Immature natural killer cell (primary cell): Measurements from ENCODE around the gene SELE. TPM values are rescaled to one million over a fixed set of nuclear protein-coding genes. Genes with fewer than 3 reads are reported as not detected.

Experiments used
- DNase-seq, 3 donors: peaks; one replicate each; pipeline ENCODE4 v3.0.0; 2022; ENCODE audit warnings: mixed read lengths in 1 of 3
- H3K27ac Mint-ChIP-seq, 6 donors: one replicate each; pipeline ENCODE4 v1.8.0; 2020; ENCODE audit warnings: mixed read lengths in 6 of 6, mild to moderate bottlenecking in 5 of 6, inconsistent platforms in 4 of 6, moderate library complexity in 3 of 6
- H3K27me3 Mint-ChIP-seq, 3 donors: one replicate each; pipeline ENCODE4 v1.8.0; 2020 to 2021; ENCODE audit warnings: low read depth in 3 of 3, mild to moderate bottlenecking in 3 of 3, mixed read lengths in 3 of 3, moderate library complexity in 3 of 3, inconsistent platforms in 1 of 3
- H3K36me3 Mint-ChIP-seq, 3 donors: one replicate each; pipeline ENCODE4 v1.8.0; 2020; ENCODE audit warnings: mixed read lengths in 3 of 3, inconsistent platforms in 2 of 3, mild to moderate bottlenecking in 2 of 3
- H3K4me1 Mint-ChIP-seq, 2 donors: one replicate each; pipeline ENCODE4 v1.8.0; 2020; ENCODE audit warnings: inconsistent platforms in 2 of 2, mild to moderate bottlenecking in 2 of 2, mixed read lengths in 2 of 2, moderate library complexity in 1 of 2
- H3K4me3 Mint-ChIP-seq, 5 donors: one replicate each; pipeline ENCODE4 v1.8.0; 2020; ENCODE audit warnings: mild to moderate bottlenecking in 5 of 5, mixed read lengths in 5 of 5, inconsistent platforms in 3 of 5, moderate library complexity in 3 of 5
- H3K9me3 Mint-ChIP-seq, 6 donors: one replicate each; pipeline ENCODE4 v1.8.0; 2020; ENCODE audit warnings: mild to moderate bottlenecking in 6 of 6, mixed read lengths in 6 of 6, inconsistent platforms in 4 of 6, moderate library complexity in 3 of 6
- polyA plus RNA-seq, 3 donors: library from polyadenylated mRNA; unstranded; fragments of 300-500 nt; fragmentation: Illumina TruSeq; gene quantifications; one replicate each; pipeline ENCODE4 v1.2.3, GENCODE V29; 2021

Gene SELE
- polyA plus RNA-seq, 3 donors from 2014 or later, result not detected

- peak in 1 of 3 donors; percentile 10 for DNase-seq
- Mint-ChIP-seq H3K4me1 (peaks cover 56 to 75% of the 10 kb centered on the region in 2 donors), H3K36me3 (peaks cover 41 to 53% (median 42%) of the 10 kb centered on the region in 3 donors), H3K9me3 (peaks cover 0 to 5% (median 0%) of the 10 kb centered on the region in 6 donors), H3K27ac (peak overlapping the region; percentile 34 to 93 (median 88)), H3K4me3 (peak overlapping the region; percentile 83 to 88 (median 84)), H3K27me3 (peaks cover 0 to under 1% (median 0%) of the 10 kb centered on the region in 3 donors)
Observed at GRCh38 chr1:169708647-169709046, 25.2 kb downstream of the SELE start.

- no peak for DNase-seq
- peak overlapping the region; percentile 83 to 88 (median 84) for H3K4me3 Mint-ChIP-seq
- H3K9me3 Mint-ChIP-seq, result peaks cover 0 to 2% (median 0%) of the 10 kb centered on the region in 6 donors
- H3K27ac Mint-ChIP-seq, result peak overlapping the region; percentile 34 to 93 (median 88)
- H3K4me1 Mint-ChIP-seq, result peaks cover 62 to 81% of the 10 kb centered on the region in 2 donors
- peaks cover 43 to 58% (median 48%) of the 10 kb centered on the region in 3 donors for H3K36me3 Mint-ChIP-seq
- H3K27me3 Mint-ChIP-seq, result no peaks in the 10 kb centered on the region
Observed at GRCh38 chr1:169707912-169708604, 25.8 kb downstream of the SELE start.

- no peak for DNase-seq
- Mint-ChIP-seq H3K9me3 (no peaks in the 10 kb centered on the region), H3K27me3 (no peaks in the 10 kb centered on the region), H3K4me3 (peak overlapping the region in 3 of 5 donors; percentile 40 to 52 (median 45)), H3K36me3 (peaks cover 58 to 84% (median 60%) of the 10 kb centered on the region in 3 donors), H3K4me1 (peaks cover 80 to 93% of the 10 kb centered on the region in 2 donors), H3K27ac (peak overlapping the region in 4 of 6 donors; percentile 37 to 72 (median 48))
Observed at GRCh38 chr1:169704797-169705196, 29.1 kb downstream of the SELE start.

GRCh38 chr1:169701261-169702005 is 32.4 kb downstream of the SELE start:
- Mint-ChIP-seq H3K9me3 (no peaks in the 10 kb centered on the region), H3K27me3 (no peaks in the 10 kb centered on the region), H3K27ac (peak overlapping the region; percentile 39 to 86 (median 69)), H3K36me3 (peaks cover 43 to 78% (median 48%) of the 10 kb centered on the region in 3 donors), H3K4me3 (peak overlapping the region; percentile 49 to 67 (median 60)), H3K4me1 (peaks cover 63 to 87% of the 10 kb centered on the region in 2 donors)
- DNase-seq, result no peak

GRCh38 chr1:169699707-169700106 is 34.2 kb downstream of the SELE start:
- Mint-ChIP-seq H3K4me3 (peak overlapping the region in 2 of 5 donors; percentile 26 to 48), H3K4me1 (peaks cover 46 to 87% of the 10 kb centered on the region in 2 donors), H3K27me3 (no peaks in the 10 kb centered on the region), H3K36me3 (peaks cover 26 to 73% (median 35%) of the 10 kb centered on the region in 3 donors), H3K9me3 (no peaks in the 10 kb centered on the region), H3K27ac (peak overlapping the region in 3 of 6 donors; percentile 51 to 75 (median 70))
- no peak for DNase-seq

GRCh38 chr1:169698976-169699375 is 34.9 kb downstream of the SELE start:
- H3K4me1 Mint-ChIP-seq, result peaks cover 38 to 87% of the 10 kb centered on the region in 2 donors
- DNase-seq, result no peak
- peak overlapping the region in 5 of 6 donors; percentile 51 to 75 (median 69) for H3K27ac Mint-ChIP-seq
- H3K9me3 Mint-ChIP-seq, result no peaks in the 10 kb centered on the region
- no peaks in the 10 kb centered on the region for H3K27me3 Mint-ChIP-seq
- peaks cover 24 to 71% (median 33%) of the 10 kb centered on the region in 3 donors for H3K36me3 Mint-ChIP-seq
- H3K4me3 Mint-ChIP-seq, result peak overlapping the region; percentile 40 to 57 (median 48)

- H3K4me3 Mint-ChIP-seq, result peak overlapping the region in 1 of 5 donors; percentile 2
- H3K27ac Mint-ChIP-seq, result peak overlapping the region in 3 of 6 donors; percentile 68 to 89 (median 70)
- no peak for DNase-seq
- no peaks in the 10 kb centered on the region for H3K9me3 Mint-ChIP-seq
- peaks cover 26 to 87% of the 10 kb centered on the region in 2 donors for H3K4me1 Mint-ChIP-seq
- peaks cover 16 to 59% (median 21%) of the 10 kb centered on the region in 3 donors for H3K36me3 Mint-ChIP-seq
- peaks cover 0 to 2% (median 2%) of the 10 kb centered on the region in 3 donors for H3K27me3 Mint-ChIP-seq
Observed at GRCh38 chr1:169697755-169698154, 36.1 kb downstream of the SELE start.

- Mint-ChIP-seq H3K27me3 (peaks cover under 1 to 4% (median 2%) of the 10 kb centered on the region in 3 donors), H3K4me3 (peak overlapping the region; percentile 28 to 65 (median 57)), H3K36me3 (peaks cover 7 to 48% (median 11%) of the 10 kb centered on the region in 3 donors), H3K9me3 (no peaks in the 10 kb centered on the region), H3K4me1 (peaks cover 14 to 86% of the 10 kb centered on the region in 2 donors), H3K27ac (peak overlapping the region; percentile 53 to 88 (median 70))
- DNase-seq, result no peak
Observed at GRCh38 chr1:169696273-169697100, 37.4 kb downstream of the SELE start.

GRCh38 chr1:169694304-169695075 is 39.4 kb downstream of the SELE start:
- Mint-ChIP-seq H3K36me3 (peaks cover 4 to 48% (median 14%) of the 10 kb centered on the region in 3 donors), H3K27me3 (peaks cover 2 to 5% (median 4%) of the 10 kb centered on the region in 3 donors), H3K4me3 (peak overlapping the region; percentile 61 to 76 (median 73))

GRCh38 chr1:169692756-169693460 is 41.0 kb downstream of the SELE start:
- peaks cover 2 to 5% (median 4%) of the 10 kb centered on the region in 3 donors for H3K27me3 Mint-ChIP-seq
- DNase-seq, result peak; percentile 72 to 80 (median 78)
- peak overlapping the region; percentile 61 to 78 (median 74) for H3K4me3 Mint-ChIP-seq
- H3K36me3 Mint-ChIP-seq, result peaks cover 0 to 35% (median 10%) of the 10 kb centered on the region in 3 donors
- no peaks in the 10 kb centered on the region for H3K9me3 Mint-ChIP-seq
- peak overlapping the region; percentile 69 to 94 (median 91) for H3K27ac Mint-ChIP-seq
- H3K4me1 Mint-ChIP-seq, result peaks cover 0 to 78% of the 10 kb centered on the region in 2 donors

More at GRCh38 chr1:169694304-169695075, 39.4 kb downstream of the SELE start:
- no peaks in the 10 kb centered on the region for H3K9me3 Mint-ChIP-seq
- peak; percentile 76 to 84 (median 82) for DNase-seq
- peak overlapping the region; percentile 69 to 94 (median 91) for H3K27ac Mint-ChIP-seq
- peaks cover 0 to 87% of the 10 kb centered on the region in 2 donors for H3K4me1 Mint-ChIP-seq

- peak overlapping the region; percentile 8 to 66 (median 60) for H3K4me3 Mint-ChIP-seq
- H3K36me3 Mint-ChIP-seq, result peaks cover 0 to 25% (median 10%) of the 10 kb centered on the region in 3 donors
- H3K4me1 Mint-ChIP-seq, result peaks cover 0 to 63% of the 10 kb centered on the region in 2 donors
- no peaks in the 10 kb centered on the region for H3K9me3 Mint-ChIP-seq
- peak overlapping the region; percentile 69 to 94 (median 89) for H3K27ac Mint-ChIP-seq
- no peak for DNase-seq
- H3K27me3 Mint-ChIP-seq, result peaks cover 2 to 5% (median 4%) of the 10 kb centered on the region in 3 donors
Observed at GRCh38 chr1:169690489-169690888, 43.4 kb downstream of the SELE start.

GRCh38 chr1:169689395-169689794 is 44.5 kb downstream of the SELE start:
- peaks cover 0 to 17% (median 5%) of the 10 kb centered on the region in 3 donors for H3K36me3 Mint-ChIP-seq
- peak overlapping the region in 1 of 5 donors; percentile 11 for H3K4me3 Mint-ChIP-seq
- peaks cover 0 to 52% of the 10 kb centered on the region in 2 donors for H3K4me1 Mint-ChIP-seq
- peaks cover 2 to 5% (median 4%) of the 10 kb centered on the region in 3 donors for H3K27me3 Mint-ChIP-seq
- peak overlapping the region in 5 of 6 donors; percentile 41 to 82 (median 68) for H3K27ac Mint-ChIP-seq
- no peaks in the 10 kb centered on the region for H3K9me3 Mint-ChIP-seq
- no peak for DNase-seq
